Type B pancreatic cell (in vitro differentiated cells): ENCODE measurements around the gene YIPF2. TPM values are rescaled to one million over a fixed set of nuclear protein-coding genes. Genes with fewer than 3 reads are reported as not detected.
A peak's percentile ranks its signal among the peaks of the same experiment; 100 is the strongest.

Experiments
- DNase-seq: peaks from one replicate; pipeline ENCODE4 v3.0.0; 2021; ENCODE audit warnings: mixed read lengths; ENCODE audit not compliant: unreplicated experiment; ENCODE audit errors: extremely low spot score
- H3K27ac Mint-ChIP-seq: 2 replicates; pipeline ENCODE4 v1.8.0; 2021; ENCODE audit warnings: mild to moderate bottlenecking, mixed read lengths
- H3K27me3 Mint-ChIP-seq: 2 replicates; pipeline ENCODE4 v1.8.0; 2021; ENCODE audit warnings: mixed read lengths
- H3K36me3 Mint-ChIP-seq: 2 replicates; pipeline ENCODE4 v1.8.0; 2021; ENCODE audit warnings: mixed read lengths
- H3K4me1 Mint-ChIP-seq: one replicate; pipeline ENCODE4 v1.8.0; 2021; ENCODE audit warnings: mixed read lengths; ENCODE audit not compliant: unreplicated experiment
- H3K4me3 Mint-ChIP-seq: 2 replicates; pipeline ENCODE4 v1.8.0; 2021; ENCODE audit warnings: mild to moderate bottlenecking, mixed read lengths
- H3K9me3 Mint-ChIP-seq: 2 replicates; pipeline ENCODE4 v1.8.0; 2021; ENCODE audit warnings: mixed read lengths
- CTCF ChIP-seq: fragments of 200-600 bp; sonication (generic); conservative IDR thresholded peaks from 2 replicates; pipeline ENCODE4 v1.5.0; 2021; ENCODE audit warnings: antibody characterized with exemption, mild to moderate bottlenecking
- total RNA-seq: library from RNA; stranded (reverse); gene quantifications from 2 replicates; pipeline ENCODE4 v1.2.1, GENCODE V29; 2021; ENCODE audit warnings: low replicate concordance

The YIPF2 gene
- total RNA-seq, 1 donor from 2014 or later, result 58.5 TPM

GRCh38 chr19:10968527-10969135 lies 40.2 kb upstream of the YIPF2 start:
- Mint-ChIP-seq H3K27ac (peak overlapping the region; percentile 80), H3K4me3 (peak overlapping the region; percentile 56), H3K36me3 (peaks cover 25% of the 10 kb centered on the region), H3K27me3 (no peaks in the 10 kb centered on the region), H3K9me3 (no peaks in the 10 kb centered on the region), H3K4me1 (peaks cover 40% of the 10 kb centered on the region)
- DNase-seq, result no peak
- no peak for TF ChIP-seq CTCF

- no peak for TF ChIP-seq CTCF
- H3K4me1 Mint-ChIP-seq, result peaks cover 46% of the 10 kb centered on the region
- peaks cover 22% of the 10 kb centered on the region for H3K36me3 Mint-ChIP-seq
- no peaks in the 10 kb centered on the region for H3K9me3 Mint-ChIP-seq
- peak overlapping the region; percentile 56 for H3K4me3 Mint-ChIP-seq
- no peak for DNase-seq
- H3K27ac Mint-ChIP-seq, result peak overlapping the region; percentile 76
- no peaks in the 10 kb centered on the region for H3K27me3 Mint-ChIP-seq
Observed at GRCh38 chr19:10966809-10967208, 38.4 kb upstream of the YIPF2 start.

- Mint-ChIP-seq H3K27me3 (no peaks in the 10 kb centered on the region), H3K27ac (peak overlapping the region; percentile 48), H3K9me3 (no peaks in the 10 kb centered on the region), H3K36me3 (peaks cover 18% of the 10 kb centered on the region), H3K4me1 (peaks cover 46% of the 10 kb centered on the region), H3K4me3 (peak overlapping the region; percentile 18)
- DNase-seq, result no peak
- no peak for TF ChIP-seq CTCF
Observed at GRCh38 chr19:10965398-10965797, 37.0 kb upstream of the YIPF2 start.

GRCh38 chr19:10964903-10965302 lies 36.5 kb upstream of the YIPF2 start:
- Mint-ChIP-seq H3K27ac (peak overlapping the region; percentile 46), H3K4me3 (peak overlapping the region; percentile 36), H3K27me3 (no peaks in the 10 kb centered on the region), H3K9me3 (no peaks in the 10 kb centered on the region), H3K36me3 (peaks cover 15% of the 10 kb centered on the region), H3K4me1 (peaks cover 42% of the 10 kb centered on the region)
- no peak for DNase-seq
- TF ChIP-seq CTCF, result peak; percentile 45

- no peak for TF ChIP-seq CTCF
- Mint-ChIP-seq H3K4me1 (peaks cover 35% of the 10 kb centered on the region), H3K36me3 (peaks cover 12% of the 10 kb centered on the region), H3K27ac (peak overlapping the region; percentile 94), H3K9me3 (no peaks in the 10 kb centered on the region), H3K4me3 (peak overlapping the region; percentile 96), H3K27me3 (no peaks in the 10 kb centered on the region)
- no peak for DNase-seq
Observed at GRCh38 chr19:10963865-10964264, 35.4 kb upstream of the YIPF2 start.
